ENCODE results near the gene RNPS1. TPM values are rescaled to one million over a fixed set of nuclear protein-coding genes. Genes with fewer than 3 reads are reported as not detected.

Gene RNPS1
- total and polyA plus RNA-seq, 9 of the 15 experiments (the other 6 are each of a cell fraction or from before 2014, with no cell fraction given) = 44.9 to 338 (median 202) TPM

DNA sequence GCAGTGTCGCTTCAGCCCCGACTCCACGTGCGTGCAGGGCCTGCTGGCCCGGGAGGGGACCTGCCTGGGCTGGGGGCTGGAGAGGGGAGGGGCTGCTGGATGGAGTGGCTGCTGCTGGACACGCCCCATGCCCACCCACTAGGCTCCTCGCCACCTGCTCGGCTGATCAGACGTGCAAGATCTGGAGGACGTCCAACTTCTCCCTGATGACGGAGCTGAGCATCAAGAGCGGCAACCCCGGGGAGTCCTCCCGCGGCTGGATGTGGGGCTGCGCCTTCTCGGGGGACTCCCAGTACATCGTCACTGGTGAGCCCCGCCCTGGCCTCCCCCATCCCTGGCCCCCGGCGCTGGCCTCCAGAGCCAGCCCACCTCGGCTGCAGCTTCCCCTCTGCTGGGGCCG is 59.6 kb downstream of the RNPS1 start:
- H2AFZ ChIP-seq (ENCODE audit: low read depth, low read length) = no peak overlapping the region
- CTCF ChIA-PET (ENCODE audit: low intra/inter-chr PET ratio) = no interaction called here
- no peak overlapping the region for H3K4me3 ChIP-seq
- peaks cover 61% of the 10 kb centered on the region for H3K79me2 ChIP-seq (ENCODE audit: control insufficient read depth, insufficient read depth, low read length)
- TF ChIP-seq, protein P1, sequence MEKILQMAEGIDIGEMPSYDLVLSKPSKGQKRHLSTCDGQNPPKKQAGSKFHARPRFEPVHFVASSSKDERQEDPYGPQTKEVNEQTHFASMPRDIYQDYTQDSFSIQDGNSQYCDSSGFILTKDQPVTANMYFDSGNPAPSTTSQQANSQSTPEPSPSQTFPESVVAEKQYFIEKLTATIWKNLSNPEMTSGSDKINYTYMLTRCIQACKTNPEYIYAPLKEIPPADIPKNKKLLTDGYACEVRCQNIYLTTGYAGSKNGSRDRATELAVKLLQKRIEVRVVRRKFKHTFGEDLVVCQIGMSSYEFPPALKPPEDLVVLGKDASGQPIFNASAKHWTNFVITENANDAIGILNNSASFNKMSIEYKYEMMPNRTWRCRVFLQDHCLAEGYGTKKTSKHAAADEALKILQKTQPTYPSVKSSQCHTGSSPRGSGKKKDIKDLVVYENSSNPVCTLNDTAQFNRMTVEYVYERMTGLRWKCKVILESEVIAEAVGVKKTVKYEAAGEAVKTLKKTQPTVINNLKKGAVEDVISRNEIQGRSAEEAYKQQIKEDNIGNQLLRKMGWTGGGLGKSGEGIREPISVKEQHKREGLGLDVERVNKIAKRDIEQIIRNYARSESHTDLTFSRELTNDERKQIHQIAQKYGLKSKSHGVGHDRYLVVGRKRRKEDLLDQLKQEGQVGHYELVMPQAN (IDR thresholded peaks at IDR 0.05; ENCODE audit: borderline replicate concordance) = no peak
- no peak for TF ChIP-seq HMGN3 (IDR thresholded peaks at IDR 0.05; ENCODE audit: borderline replicate concordance, extremely low read depth, insufficient read length, low read depth, low read length)
- intact Hi-C loops (cut with micrococcal nuclease) (no loop called here), in situ Hi-C loops (cut with MboI) (no loop called here)
- no peak overlapping the region for H3K27ac ChIP-seq (ENCODE audit: extremely low read depth, low read depth, low read length)
- H3K9me1 ChIP-seq (ENCODE audit: control insufficient read depth, insufficient read depth, low read length) = no peaks in the 10 kb centered on the region
- no peak overlapping the region for H3K4me2 ChIP-seq (ENCODE audit: insufficient read depth, low read length)
- H3K9me3 ChIP-seq (replicated peaks; ENCODE audit: control insufficient read depth, insufficient read depth, low read depth, low read length) = no peaks in the 10 kb centered on the region
- ATAC-seq (no peak), DNase-seq (ENCODE audit: extremely low read depth in 1 of 4, low spot score in 3 of 4) (no peak), FAIRE-seq (no peak)
- BruUV-seq (replicated peaks) = no TSS peak
- WGBS (ENCODE audit: insufficient coverage, low coverage, missing lambda C conversion rate) = 86% methylated on average over 19 of the region's 23 CpGs
- H3K4me1 ChIP-seq (replicated peaks in 1 of 2; ENCODE audit: control insufficient read depth in 2 of 2, insufficient read depth in 2 of 2, low read length in 2 of 2) = peaks cover 32 to 91% of the 10 kb centered on the region in 2 experiments
- no peaks in the 10 kb centered on the region for H3K27me3 ChIP-seq (ENCODE audit: control insufficient read depth in 2 of 2, insufficient read depth in 2 of 2, low read length in 2 of 2)
- H4K20me1 ChIP-seq (replicated peaks; ENCODE audit: control insufficient read depth, insufficient read depth, low read length) = peaks cover 17% of the 10 kb centered on the region
- peaks cover 57% of the 10 kb centered on the region; the same call in 2 of the 3 replicates for H3K36me3 ChIP-seq (ENCODE audit: control insufficient read depth, insufficient read depth, low read length)
- H3K9ac ChIP-seq (ENCODE audit: insufficient read depth in 1 of 2, low read depth in 2 of 2, low read length in 2 of 2) = peak overlapping the region in 1 of 2 experiments; percentile 96; a peak in 2 of 4 replicates
- POLR2A ChIA-PET = interaction anchor here (0.6 to 1.3 kb wide), 5 partner anchors 9 to 53 kb away, joined by 3 to 4 read pairs (median 3); partner anchors contain the start of genes ECI1 and TRAF7

DNA sequence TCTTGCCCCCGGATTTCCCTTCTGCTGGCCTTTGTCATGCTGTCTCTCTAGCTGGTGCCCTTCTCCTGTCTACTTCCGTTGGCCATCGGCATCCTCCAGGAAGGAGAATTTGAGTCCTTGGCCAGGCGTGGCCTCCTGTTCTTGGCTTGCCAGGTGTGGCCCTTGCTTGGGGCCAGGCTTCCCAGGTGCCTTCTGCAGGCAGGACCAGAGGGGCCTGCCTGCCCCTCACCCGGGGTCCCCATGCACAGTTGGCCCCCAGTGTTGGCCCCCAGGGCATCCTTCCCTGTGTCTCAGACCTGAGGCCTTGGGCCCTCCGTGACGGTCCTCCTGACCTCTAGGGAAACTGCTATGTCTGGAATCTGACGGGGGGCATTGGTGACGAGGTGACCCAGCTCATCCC is 60.1 kb downstream of the RNPS1 start:
- H3K27me3 ChIP-seq (ENCODE audit: control insufficient read depth in 2 of 2, insufficient read depth in 2 of 2, low read length in 2 of 2) = no peaks in the 10 kb centered on the region
- peak overlapping the region in 1 of 2 experiments; percentile 96; a peak in 2 of 4 replicates for H3K9ac ChIP-seq (ENCODE audit: insufficient read depth in 1 of 2, low read depth in 2 of 2, low read length in 2 of 2)
- CTCF ChIA-PET (ENCODE audit: low intra/inter-chr PET ratio) = no interaction called here
- H3K4me1 ChIP-seq (replicated peaks in 1 of 2; ENCODE audit: control insufficient read depth in 2 of 2, insufficient read depth in 2 of 2, low read length in 2 of 2) = peaks cover 28 to 87% of the 10 kb centered on the region in 2 experiments
- no peak for TF ChIP-seq NFATC3 (IDR thresholded peaks at IDR 0.05)
- no peak for TF ChIP-seq ETV6 (IDR thresholded peaks at IDR 0.05; ENCODE audit: borderline replicate concordance in 1 of 2, low read depth in 2 of 2, low read length in 1 of 2)
- TF ChIP-seq ETV6 (CRISPR knock-in tag; IDR thresholded peaks at IDR 0.05; ENCODE audit: borderline replicate concordance) = no peak
- H3K36me3 ChIP-seq (ENCODE audit: control insufficient read depth, insufficient read depth, low read length) = peaks cover 52% of the 10 kb centered on the region; the same call in 2 of the 3 replicates
- 99% methylated on average over 8 of the region's 9 CpGs for WGBS (ENCODE audit: insufficient coverage, low coverage, missing lambda C conversion rate)
- H2AFZ ChIP-seq (ENCODE audit: low read depth, low read length) = no peak overlapping the region
- no peak overlapping the region for H3K27ac ChIP-seq (ENCODE audit: extremely low read depth, low read depth, low read length)
- H3K4me3 ChIP-seq = no peak overlapping the region
- POLR2A ChIA-PET = interaction anchor here (0.9 to 1.3 kb wide), 3 partner anchors 8 to 52 kb away, joined by 3 to 4 read pairs (median 3); partner anchors contain the start of gene TRAF7
- in situ Hi-C loops (cut with MboI) = no loop called here
- FAIRE-seq (no peak), ATAC-seq (no peak), DNase-seq (ENCODE audit: extremely low read depth in 1 of 4, low spot score in 3 of 4) (no peak)
- no peak overlapping the region for H3K4me2 ChIP-seq (ENCODE audit: insufficient read depth, low read length)
- intact Hi-C loops (cut with micrococcal nuclease) = no loop called here
- H3K9me1 ChIP-seq (ENCODE audit: control insufficient read depth, insufficient read depth, low read length) = no peaks in the 10 kb centered on the region
- peaks cover 13% of the 10 kb centered on the region for H4K20me1 ChIP-seq (replicated peaks; ENCODE audit: control insufficient read depth, insufficient read depth, low read length)
- peaks cover 57% of the 10 kb centered on the region for H3K79me2 ChIP-seq (ENCODE audit: control insufficient read depth, insufficient read depth, low read length)
- BruUV-seq (replicated peaks) = no TSS peak
- no peaks in the 10 kb centered on the region for H3K9me3 ChIP-seq (replicated peaks; ENCODE audit: control insufficient read depth, insufficient read depth, low read depth, low read length)

Data from K562 (cell line).